ENCODE measurements around the gene PLPPR3.
"Not testable (repeated sequence)": the region's sequence is repeated elsewhere in the genome, so short reads cannot be mapped to it uniquely, and the experiment has no call there.

PLPPR3 gene

GRCh38 chr19:825897-826644 is 4.3 kb upstream of the PLPPR3 start:
- no peak for DNase-seq

- DNase-seq: no peak
Measured at GRCh38 chr19:824885-825284, 3.1 kb upstream of the PLPPR3 start.

- no peak for DNase-seq
Measured at GRCh38 chr19:823565-824121, 1.9 kb upstream of the PLPPR3 start.

GRCh38 chr19:821231-821824 is 427 bp downstream of the PLPPR3 start:
- no peak for DNase-seq

- DNase-seq: not testable (repeated sequence)
Measured at GRCh38 chr19:820212-820611, 1.5 kb downstream of the PLPPR3 start.

- DNase-seq: no peak
Measured at GRCh38 chr19:816500-816857, 5.3 kb downstream of the PLPPR3 start.

- no peak for DNase-seq
Measured at GRCh38 chr19:815775-816499, 5.8 kb downstream of the PLPPR3 start.

GRCh38 chr19:815079-815774 is 6.5 kb downstream of the PLPPR3 start:
- DNase-seq: no peak

- no peak for DNase-seq
Measured at GRCh38 chr19:814152-815078, 7.3 kb downstream of the PLPPR3 start.

- no peak for DNase-seq
Measured at GRCh38 chr19:813219-814151, 8.3 kb downstream of the PLPPR3 start.

- no peak for DNase-seq
Measured at GRCh38 chr19:812747-813218, 9.0 kb downstream of the PLPPR3 start.

GRCh38 chr19:812049-812746 is 9.6 kb downstream of the PLPPR3 start:
- no peak for DNase-seq

GRCh38 chr19:811506-812048 is 10.2 kb downstream of the PLPPR3 start:
- no peak for DNase-seq

GRCh38 chr19:810883-811489 is 10.8 kb downstream of the PLPPR3 start:
- DNase-seq: no peak

- DNase-seq: no peak
Measured at GRCh38 chr19:810077-810855, 11.5 kb downstream of the PLPPR3 start.

- no peak for DNase-seq
Measured at GRCh38 chr19:808423-808775, 13.4 kb downstream of the PLPPR3 start.

- DNase-seq: no peak
Measured at GRCh38 chr19:807627-808422, 13.9 kb downstream of the PLPPR3 start.

Measured in activated CD4-positive, alpha-beta T cell treated with anti-CD3 and anti-CD28 coated beads, Interleukin-2, amount 50 U/mL, for 48 hours (primary cell).